Transverse colon (tissue), 4 donors: ENCODE data around the gene SENP2. TPM values are rescaled to one million over a fixed set of nuclear protein-coding genes. Genes with fewer than 3 reads are reported as not detected.
A peak's percentile ranks its signal among the peaks of the same experiment; 100 is the strongest.
"Not testable (repeated sequence)": the region's sequence is repeated elsewhere in the genome, so short reads cannot be mapped to it uniquely, and the experiment has no call there.

Source experiments
- DNase-seq: peaks from one replicate; pipeline ENCODE4 v3.0.0-alpha.2; 2019
- H3K27ac ChIP-seq, 4 donors: fragments of 200-600 bp; sonication (generic); 2 replicates each; pipeline ENCODE4 v1.5.1; 2016 to 2018; ENCODE audit warnings: inconsistent platforms in 4 of 4
- H3K27me3 ChIP-seq: fragments of 200-600 bp; sonication (generic); 2 replicates; pipeline ENCODE4 v1.5.1; 2017; ENCODE audit warnings: inconsistent platforms
- H3K36me3 ChIP-seq, 4 donors: fragments of 200-600 bp; sonication (generic); 2 replicates each; pipeline ENCODE4 v1.5.1; 2017 to 2019; ENCODE audit warnings: inconsistent platforms in 4 of 4
- H3K4me1 ChIP-seq, 4 donors: fragments of 200-600 bp; sonication (generic); 2 replicates each; pipeline ENCODE4 v1.5.1; 2017 to 2020; ENCODE audit warnings: inconsistent platforms in 4 of 4
- H3K4me3 ChIP-seq, 4 donors: fragments of 200-600 bp; sonication (generic); 1 replicate in 1 of 4; 2 replicates in 3 of 4; pipeline versions ENCODE4 v1.5.1 to v1.6.1; 2017 to 2019; ENCODE audit warnings: inconsistent platforms in 4 of 4
- H3K9me3 ChIP-seq, 2 donors: fragments of 200-600 bp; sonication (generic); 2 replicates each; pipeline ENCODE4 v1.5.1; 2017 to 2019; ENCODE audit warnings: inconsistent platforms in 2 of 2
- CTCF ChIP-seq, 5 experiments: fragments of 200-600 bp in 3 of 5; fragments of 450-650 bp in 2 of 5; sonication (generic) in 3 of 5; IDR thresholded peaks; 1 replicate in 2 of 5; 2 replicates in 3 of 5; pipeline ENCODE4 v1.5.1; 2016 to 2017; ENCODE audit warnings: antibody characterized with exemption in 5 of 5, inconsistent platforms in 3 of 5, mild to moderate bottlenecking in 2 of 5, moderate library complexity in 1 of 5
- EP300 ChIP-seq: sonication (generic); formaldehyde crosslinking; IDR thresholded peaks from one replicate; pipeline ENCODE4 v1.6.1; 2017; ENCODE audit warnings: antibody characterized with exemption, low read depth
- POLR2A ChIP-seq: fragments of 450-650 bp; IDR thresholded peaks from one replicate; pipeline ENCODE4 v1.6.1; 2016; ENCODE audit warnings: antibody characterized with exemption, mild to moderate bottlenecking, moderate library complexity
- POLR2AphosphoS5 ChIP-seq, 3 donors: sonication (generic); formaldehyde crosslinking; IDR thresholded peaks; one replicate each; pipeline ENCODE4 v1.6.1; 2016; ENCODE audit warnings: antibody characterized with exemption in 3 of 3
- WGBS, 2 donors: methylation state at CpG; one replicate each; pipeline ENCODE4 v1.1.5; 2018; ENCODE audit warnings: low coverage in 1 of 2; 5-methylcytosine and 5-hydroxymethylcytosine counted together
- in situ Hi-C, 4 donors: fragments of 200-750 bp; cut with MboI; loops; one replicate each; pipeline versions ENCODE4 v1.15.0 to v1.15.1; 2017; ENCODE audit warnings: low sequenced_read_pairs in 3 of 4, low pct_ligation_motif_present in 1 of 4, low pct_unique_long_range_greater_than_20kb in 1 of 4
- intact Hi-C: fragments of 100-400 bp; cut with DNase I; formaldehyde crosslinking; loops from one replicate; pipeline ENCODE4 v1.15.1; 2023; ENCODE audit warnings: low total_unique reads
- total RNA-seq, 4 donors: library from RNA; depleted of rRNA; stranded (reverse); fragments of >200 nt; gene quantifications; one replicate each; pipeline ENCODE4 v1.1.0, GENCODE V29; 2016

The SENP2 gene
- total RNA-seq, 4 donors from 2014 or later = 4.0 to 28.4 (median 18.4) TPM

- Histone ChIP-seq H3K4me1 (peaks cover 3 to 19% (median 17%) of the 10 kb centered on the region in 4 donors), H3K36me3 (no peaks in the 10 kb centered on the region), H3K4me3 (no peak overlapping the region), H3K27me3 (no peaks in the 10 kb centered on the region), H3K9me3 (no peaks in the 10 kb centered on the region), H3K27ac (peak overlapping the region; percentile 24 to 81 (median 57))
- peak; percentile 65 for DNase-seq
- TF ChIP-seq POLR2A (no peak), POLR2AphosphoS5 (IDR thresholded peaks at IDR 0.05) (peak in 2 of 3 donors; percentile 53 to 74), EP300 (peak; percentile 8)
- in situ Hi-C loops = no loop called here
- WGBS, 2 donors = 50 to 73% methylated on average over 3 to 8 of the region's 8 CpGs
- intact Hi-C loops = no loop called here
Measured at GRCh38 chr3:185658504-185658912, 72.4 kb downstream of the SENP2 start.

GRCh38 chr3:185658943-185659342, 72.8 kb downstream of the SENP2 start:
- H3K4me3 ChIP-seq = no peak overlapping the region
- no peaks in the 10 kb centered on the region for H3K36me3 ChIP-seq
- no peaks in the 10 kb centered on the region for H3K27me3 ChIP-seq
- peaks cover 3 to 19% (median 17%) of the 10 kb centered on the region in 4 donors for H3K4me1 ChIP-seq
- H3K9me3 ChIP-seq = no peaks in the 10 kb centered on the region
- in situ Hi-C loops (no loop called here), intact Hi-C loops (no loop called here)
- TF ChIP-seq POLR2A = no peak
- no peak for TF ChIP-seq POLR2AphosphoS5 (IDR thresholded peaks at IDR 0.05)
- no peak for TF ChIP-seq CTCF (IDR thresholded peaks at IDR 0.05)
- TF ChIP-seq EP300 = no peak
- WGBS, 2 donors = 80 to 90% methylated on average over 1 of the region's 1 CpG
- DNase-seq = no peak
- H3K27ac ChIP-seq = peak overlapping the region; percentile 24 to 66 (median 50)

GRCh38 chr3:185659942-185660921, 74.1 kb downstream of the SENP2 start:
- in situ Hi-C loops (no loop called here), intact Hi-C loops (loop anchor here (10.0 kb wide), 1 partner anchor 615 kb away; no protein-coding TSS in a partner anchor)
- no peak overlapping the region for H3K4me3 ChIP-seq
- H3K9me3 ChIP-seq = no peaks in the 10 kb centered on the region
- H3K27me3 ChIP-seq = no peaks in the 10 kb centered on the region
- peak; percentile 82 for DNase-seq
- TF ChIP-seq EP300 (no peak), POLR2A (no peak), CTCF (IDR thresholded peaks at IDR 0.05) (peak; percentile 90 to 96 (median 94)), POLR2AphosphoS5 (IDR thresholded peaks at IDR 0.05) (no peak)
- whole genome bisulfite sequencing, 2 donors = 0 to 38% methylated on average over 3 to 18 of the region's 18 CpGs
- peaks cover 3 to 19% (median 17%) of the 10 kb centered on the region in 4 donors for H3K4me1 ChIP-seq
- H3K36me3 ChIP-seq = no peaks in the 10 kb centered on the region
- H3K27ac ChIP-seq = peak overlapping the region; percentile 24 to 66 (median 42)

GRCh38 chr3:185661296-185661695, 75.2 kb downstream of the SENP2 start:
- H3K27ac ChIP-seq, H3K4me3 ChIP-seq, DNase-seq, H3K27me3 ChIP-seq, in situ Hi-C loops, H3K36me3 ChIP-seq, H3K9me3 ChIP-seq: not testable (repeated sequence)
- peaks cover 3 to 19% (median 17%) of the 10 kb centered on the region in 4 donors for H3K4me1 ChIP-seq
- intact Hi-C loops = loop anchor here (10.0 kb wide), 1 partner anchor 614 kb away; no protein-coding TSS in a partner anchor
- WGBS, 2 donors = 90 to 91% methylated on average over 6 to 10 of the region's 10 CpGs

GRCh38 chr3:185661772-185662171, 75.7 kb downstream of the SENP2 start:
- Histone ChIP-seq H3K4me3 (no peak overlapping the region), H3K27ac (no peak overlapping the region), H3K27me3 (no peaks in the 10 kb centered on the region), H3K36me3 (no peaks in the 10 kb centered on the region), H3K9me3 (no peaks in the 10 kb centered on the region), H3K4me1 (peaks cover 3 to 19% (median 17%) of the 10 kb centered on the region in 4 donors)
- DNase-seq = no peak
- in situ Hi-C loops (no loop called here), intact Hi-C loops (loop anchor here (10.0 kb wide), 1 partner anchor 613 kb away; no protein-coding TSS in a partner anchor)
- TF ChIP-seq EP300 (no peak), POLR2A (no peak), POLR2AphosphoS5 (IDR thresholded peaks at IDR 0.05) (no peak), CTCF (IDR thresholded peaks at IDR 0.05) (no peak)
- 84% methylated on average over 4 of the region's 4 CpGs for WGBS, 2 donors
